UCSD-AML1 (cell line): Measurements from ENCODE around the gene COMT.
A peak's percentile ranks its signal among the peaks of the same experiment; 100 is the strongest.

ENCODE experiments used
- DNase-seq: peaks from one replicate; lab custom pipeline; 2025; ENCODE audit not compliant: unreplicated experiment; lab: John Stamatoyannopoulos, UW

COMT gene

DNA sequence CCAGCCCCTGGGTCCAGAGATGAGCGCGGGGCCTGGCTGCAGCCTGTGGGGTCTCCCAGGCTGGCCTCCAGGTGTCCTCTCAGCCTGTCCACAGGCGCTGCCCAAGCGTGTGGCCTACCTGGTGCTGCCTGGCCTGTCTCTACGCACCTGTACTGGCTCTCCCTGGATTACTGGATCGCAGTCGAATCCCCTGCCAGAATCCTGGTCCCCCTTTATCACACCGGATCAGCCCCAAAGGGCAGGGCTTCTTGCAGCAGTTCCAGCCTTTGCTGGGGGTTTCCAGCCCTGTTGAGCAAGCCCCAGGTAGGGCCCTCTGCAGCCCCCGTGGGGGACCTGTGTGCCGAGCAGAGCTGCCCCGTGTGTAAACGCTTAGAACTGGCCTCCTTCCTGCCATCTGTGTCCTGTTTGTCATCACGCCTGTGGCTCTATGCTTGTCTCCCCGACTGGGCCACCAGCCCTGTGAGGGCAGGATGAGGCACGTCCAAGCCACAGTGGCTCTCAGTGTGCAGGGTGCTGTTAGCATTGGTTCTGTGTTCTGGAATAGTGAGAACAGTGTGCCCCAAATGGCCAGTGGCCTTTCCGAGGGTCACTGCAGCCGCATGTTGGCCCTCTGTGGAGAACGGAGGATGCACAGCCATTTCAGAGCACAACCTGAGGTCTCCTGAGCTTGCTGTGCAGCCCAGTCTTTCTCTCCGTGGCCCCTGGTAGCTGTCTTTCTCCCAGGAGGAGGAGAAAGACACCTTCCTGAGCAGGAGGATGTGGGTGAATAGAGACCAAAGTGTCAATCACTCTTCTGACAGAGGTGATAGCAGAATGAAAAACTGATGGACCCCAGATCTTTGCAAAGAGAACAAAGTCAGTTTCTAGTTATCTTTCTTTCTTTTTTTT lies 13.9 kb downstream of the COMT start:
- peak; percentile 48 for DNase-seq

DNA sequence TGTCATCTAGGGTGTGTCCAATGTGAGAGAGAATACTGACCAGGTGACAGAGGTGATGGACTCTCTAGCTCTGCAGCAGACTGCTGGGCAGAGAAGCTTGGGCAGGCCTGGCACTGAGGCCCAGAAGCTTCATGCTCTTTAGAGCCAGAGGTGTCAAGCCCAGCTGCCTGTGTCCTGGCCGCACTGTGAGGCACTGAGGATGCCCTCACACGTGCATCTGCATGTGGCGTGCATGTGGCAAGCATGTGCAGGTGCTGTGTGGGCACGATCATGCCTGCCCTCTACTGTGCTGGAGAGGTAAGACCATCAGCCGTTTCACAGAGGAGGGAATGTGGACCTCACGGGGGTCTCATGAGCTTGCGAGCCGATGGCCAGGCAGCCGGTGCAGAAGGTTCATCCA lies 15.9 kb downstream of the COMT start:
- DNase-seq, result no peak

- no peak for DNase-seq
Measured at GRCh38 chr22:19958083-19959042, 16.8 kb downstream of the COMT start.

GRCh38 chr22:19959043-19959586 lies 17.5 kb downstream of the COMT start:
- DNase-seq, result no peak

GRCh38 chr22:19959587-19960490 lies 18.3 kb downstream of the COMT start:
- DNase-seq, result no peak

DNA sequence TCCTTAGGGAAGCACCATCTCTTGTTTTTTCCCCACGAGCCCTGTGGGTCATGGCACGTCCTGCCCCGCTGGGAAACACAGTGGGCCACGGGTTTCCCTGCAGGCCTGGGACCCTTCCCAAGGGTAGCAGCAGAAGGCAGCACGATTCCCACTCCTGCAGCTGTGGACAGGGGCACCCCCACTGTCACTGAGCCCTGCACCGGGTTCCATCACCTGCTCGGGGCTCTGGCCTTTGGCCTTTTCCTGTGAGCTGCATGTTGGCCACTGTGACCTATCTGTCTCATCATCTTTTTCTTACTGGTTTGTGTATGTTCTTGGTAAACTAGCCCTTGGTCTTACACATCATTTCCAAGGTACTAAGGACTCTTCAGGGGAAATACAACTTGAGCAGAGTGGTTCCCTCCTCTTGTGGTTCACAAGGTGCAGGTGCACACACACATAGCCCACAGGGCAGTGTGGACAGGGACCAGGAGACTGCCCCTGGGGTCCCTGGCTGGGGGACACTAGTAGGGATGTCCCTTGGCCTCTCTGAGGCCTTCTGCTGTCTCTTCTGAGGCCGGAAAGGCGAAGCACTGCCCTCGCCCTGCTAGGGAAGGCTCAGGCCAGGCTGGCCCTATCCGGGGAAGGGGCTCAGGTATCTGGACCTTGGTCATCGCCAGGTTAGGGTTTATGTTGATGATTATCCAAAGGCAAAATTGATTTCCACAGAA lies 19.1 kb downstream of the COMT start:
- no peak for DNase-seq

DNA sequence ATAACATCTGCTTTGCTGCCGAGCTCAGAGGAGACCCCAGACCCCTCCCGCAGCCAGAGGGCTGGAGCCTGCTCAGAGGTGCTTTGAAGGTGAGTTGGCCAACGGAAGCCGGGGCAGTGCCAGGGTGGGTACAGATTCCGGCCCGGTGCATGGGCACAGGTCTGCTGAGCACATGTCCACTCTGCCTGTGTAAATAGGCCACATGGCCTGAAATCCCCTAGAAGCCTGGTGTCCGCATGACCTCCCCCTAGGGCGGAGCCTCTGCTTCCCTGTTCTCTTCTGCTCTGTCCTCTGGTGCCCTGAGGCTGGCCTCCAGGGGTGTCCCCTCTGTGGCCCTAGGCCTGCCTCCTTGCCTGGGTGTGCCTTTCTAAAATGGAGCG lies 19.6 kb downstream of the COMT start:
- no peak for DNase-seq

- no peak for DNase-seq
Measured at GRCh38 chr22:19961868-19962245, 20.3 kb downstream of the COMT start.

DNA sequence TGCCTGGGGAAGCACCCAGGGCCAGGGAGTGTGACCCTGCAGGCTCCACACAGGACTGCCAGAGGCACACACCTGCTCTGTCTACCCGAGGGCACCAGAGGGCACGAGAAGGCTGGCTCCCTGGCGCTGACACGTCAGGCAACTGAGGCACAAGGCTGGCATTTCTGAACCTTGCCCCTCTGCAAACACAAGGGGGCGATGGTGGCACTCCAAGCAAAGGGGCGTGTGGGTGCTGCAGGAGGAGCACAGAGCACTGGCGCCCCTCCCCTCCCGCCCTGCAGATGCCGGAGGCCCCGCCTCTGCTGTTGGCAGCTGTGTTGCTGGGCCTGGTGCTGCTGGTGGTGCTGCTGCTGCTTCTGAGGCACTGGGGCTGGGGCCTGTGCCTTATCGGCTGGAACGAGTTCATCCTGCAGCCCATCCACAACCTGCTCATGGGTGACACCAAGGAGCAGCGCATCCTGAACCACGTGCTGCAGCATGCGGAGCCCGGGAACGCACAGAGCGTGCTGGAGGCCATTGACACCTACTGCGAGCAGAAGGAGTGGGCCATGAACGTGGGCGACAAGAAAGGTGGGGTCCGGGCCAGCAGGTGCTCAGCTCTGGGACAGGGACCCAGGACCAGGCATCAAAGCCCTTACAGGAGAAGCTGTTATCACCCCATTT lies 20.8 kb downstream of the COMT start:
- peak; percentile 32 for DNase-seq

- no peak for DNase-seq
Measured at GRCh38 chr22:19962909-19963806, 21.6 kb downstream of the COMT start.

DNA sequence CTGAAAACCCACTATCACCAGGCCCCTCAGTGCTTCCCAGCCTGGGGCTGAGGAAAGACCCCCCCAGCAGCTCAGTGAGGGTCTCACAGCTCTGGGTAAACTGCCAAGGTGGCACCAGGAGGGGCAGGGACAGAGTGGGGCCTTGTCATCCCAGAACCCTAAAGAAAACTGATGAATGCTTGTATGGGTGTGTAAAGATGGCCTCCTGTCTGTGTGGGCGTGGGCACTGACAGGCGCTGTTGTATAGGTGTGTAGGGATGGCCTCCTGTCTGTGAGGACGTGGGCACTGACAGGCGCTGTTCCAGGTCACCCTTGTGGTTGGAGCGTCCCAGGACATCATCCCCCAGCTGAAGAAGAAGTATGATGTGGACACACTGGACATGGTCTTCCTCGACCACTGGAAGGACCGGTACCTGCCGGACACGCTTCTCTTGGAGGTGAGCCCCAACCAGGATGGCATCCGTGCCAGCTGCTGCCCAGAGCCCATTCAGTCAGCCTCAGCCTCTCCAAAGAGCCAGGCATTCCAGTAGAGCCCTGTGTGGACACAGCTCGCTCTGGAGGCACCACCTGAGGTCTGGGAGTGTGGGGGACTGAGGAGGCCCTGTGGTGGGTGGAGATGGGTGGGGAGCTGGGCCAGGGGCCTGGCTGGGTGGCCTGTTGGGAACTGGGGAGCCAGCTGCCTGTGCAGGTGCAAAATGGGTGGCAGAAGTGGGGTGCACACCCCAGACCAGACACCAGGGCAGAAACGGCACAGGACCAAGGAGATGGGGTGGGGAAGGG lies 22.5 kb downstream of the COMT start:
- DNase-seq, result no peak

DNA sequence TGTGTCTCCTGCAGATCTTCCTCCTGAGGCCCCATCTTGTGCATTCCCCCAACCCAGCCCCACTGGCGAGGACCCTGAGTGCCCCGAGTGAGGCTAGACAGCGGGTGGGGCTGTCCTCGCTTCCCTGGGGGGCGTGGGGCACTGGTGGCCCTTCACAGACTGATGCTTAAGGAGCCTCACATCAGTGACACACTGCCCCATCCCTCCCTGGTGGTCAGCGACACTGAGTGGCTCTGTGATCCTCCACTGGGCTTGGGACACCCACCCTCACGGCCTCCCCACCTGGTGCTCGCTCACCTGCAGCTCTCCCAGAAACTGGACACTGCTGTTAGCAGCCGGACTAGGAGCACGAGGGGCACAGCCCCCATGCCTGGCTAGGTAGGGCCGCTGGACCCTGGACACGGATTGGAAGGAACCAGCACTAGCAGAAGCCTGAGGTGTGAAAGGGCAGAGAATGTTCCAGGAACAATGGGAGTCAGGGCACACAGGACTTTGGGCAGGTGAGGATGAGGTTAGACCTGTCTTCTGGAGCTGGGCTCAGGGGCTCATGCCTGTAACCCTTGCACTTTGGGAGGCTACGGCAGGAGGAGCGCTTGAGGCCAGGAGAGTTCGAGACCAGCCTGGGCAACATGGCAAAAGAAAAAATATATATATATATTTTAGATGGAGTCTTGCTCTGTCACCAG lies 23.3 kb downstream of the COMT start:
- DNase-seq, result no peak

DNA sequence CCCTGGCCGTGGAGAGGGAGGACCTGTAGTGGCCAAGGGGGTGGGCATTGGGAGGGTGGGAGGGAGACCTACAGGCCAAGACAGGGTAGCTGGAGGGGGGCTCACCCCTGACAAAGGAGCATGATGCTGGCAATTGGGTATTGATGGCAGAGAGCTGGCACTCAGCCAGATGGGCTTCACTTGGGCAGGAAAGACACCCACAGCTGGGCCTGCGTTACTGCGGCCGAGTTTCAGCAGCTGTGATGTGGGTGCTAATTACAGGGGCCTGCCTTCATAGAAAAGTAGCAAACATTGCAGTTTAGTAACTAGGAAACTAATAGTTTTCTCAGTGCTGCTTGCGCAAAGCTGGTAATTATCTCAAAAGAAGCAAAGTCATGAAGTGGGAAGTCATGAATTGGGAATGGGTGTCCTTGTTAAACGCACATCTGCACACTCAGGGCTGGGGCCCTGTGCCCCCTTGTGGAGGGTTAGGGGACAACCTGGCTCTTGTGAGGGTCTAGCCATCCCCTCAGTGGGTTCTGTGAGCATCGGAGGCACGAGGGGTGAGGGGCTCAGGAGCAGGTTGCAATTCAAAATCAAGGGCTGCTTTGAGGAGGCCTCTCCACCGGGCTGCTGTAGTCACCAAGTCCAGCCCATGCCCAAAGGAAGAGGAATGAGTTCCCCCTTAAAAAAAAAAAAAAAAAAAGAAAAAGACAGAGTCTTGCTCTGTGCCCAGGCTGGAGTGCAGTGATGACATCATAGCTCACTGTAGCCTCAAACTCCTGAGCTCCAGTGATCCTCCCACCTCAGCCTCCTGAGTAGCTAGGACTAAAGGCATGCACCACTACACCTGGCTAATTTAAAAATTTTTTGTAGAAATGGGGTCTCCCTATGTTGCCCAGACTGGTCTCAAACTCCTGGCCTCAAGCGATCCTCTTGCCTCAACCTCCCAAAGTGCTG lies 24.5 kb downstream of the COMT start:
- no peak for DNase-seq

DNA sequence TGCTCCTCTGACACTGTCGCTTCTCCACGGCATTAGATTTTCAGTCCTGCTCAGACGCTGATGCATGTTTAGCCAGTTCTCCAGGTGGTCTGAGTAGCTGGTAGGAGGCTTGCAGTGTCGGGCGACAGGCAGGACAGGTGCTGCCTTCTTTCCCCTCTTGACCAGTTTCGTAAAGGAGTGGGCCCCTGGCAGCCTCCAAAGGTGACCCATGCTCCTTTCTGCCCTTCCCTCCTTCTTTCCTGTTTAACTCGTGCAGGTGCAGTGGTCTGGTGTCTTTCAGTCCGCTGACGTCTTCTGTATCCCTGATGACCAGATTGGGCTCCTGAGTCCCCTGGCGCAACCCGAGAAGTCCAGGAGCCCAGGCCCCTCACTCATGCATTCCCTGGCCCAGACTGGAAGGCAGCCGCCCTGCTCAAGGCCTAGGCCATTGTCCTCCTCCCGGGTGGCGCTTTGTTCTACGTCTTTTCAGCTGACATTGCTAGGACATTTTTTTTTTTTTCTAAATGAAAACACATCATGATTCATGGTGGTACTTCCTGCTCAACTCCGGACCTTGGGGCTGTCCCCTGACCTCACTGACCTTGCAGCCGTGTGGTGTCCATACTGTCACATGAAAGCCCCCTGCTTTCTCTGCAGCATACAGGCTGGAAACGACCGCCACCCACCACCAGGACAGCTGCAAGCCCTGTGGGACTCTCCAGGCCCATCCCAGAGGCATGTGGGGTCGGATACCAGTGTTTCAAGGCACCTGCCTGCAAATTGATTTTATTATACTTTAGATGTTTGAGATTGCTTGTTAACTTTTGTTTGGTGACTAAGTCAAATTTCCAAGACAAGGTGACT lies 25.6 kb downstream of the COMT start:
- DNase-seq, result no peak

GRCh38 chr22:19967850-19968449 lies 26.4 kb downstream of the COMT start:
- DNase-seq, result no peak
